Measurements from ENCODE around the gene MAPK14. TPM values are rescaled to one million over a fixed set of nuclear protein-coding genes. Genes with fewer than 3 reads are reported as not detected.

Gene MAPK14
- total and polyA plus RNA-seq, 9 of the 15 experiments (the other 6 are each of a cell fraction or from before 2014, with no cell fraction given), result 8.8 to 62.7 (median 35.5) TPM

- TF ChIP-seq RBM22 (IDR thresholded peaks at IDR 0.05; ENCODE audit: low read depth, low read length, poor library complexity, severe bottlenecking) (no peak), MCM2 (IDR thresholded peaks at IDR 0.05; ENCODE audit: low read depth) (no peak), POLR2G (IDR thresholded peaks at IDR 0.05; ENCODE audit: low read depth, low read length) (peak; percentile 51), DIDO1 (tag; IDR thresholded peaks at IDR 0.05; ENCODE audit: low read depth) (no peak), ATF7 (IDR thresholded peaks at IDR 0.05) (peak; percentile 61; the same call in 1 of the 2 replicates), CC2D1A (IDR thresholded peaks at IDR 0.05) (no peak), CHD7 (IDR thresholded peaks at IDR 0.05; ENCODE audit: low read depth, low read length) (no peak), BRF2 (IDR thresholded peaks at IDR 0.05; ENCODE audit: borderline replicate concordance, insufficient read depth, insufficient read length) (no peak), KLF13 (tag; IDR thresholded peaks at IDR 0.05; ENCODE audit: borderline replicate concordance, low read depth) (no peak), NCOA1 (IDR thresholded peaks at IDR 0.05; ENCODE audit: low read depth) (peak; percentile 28; the same call in 1 of the 2 replicates), NKRF (IDR thresholded peaks at IDR 0.05; ENCODE audit: borderline replicate concordance) (no peak)
These were observed 99.9 kb downstream of the MAPK14 start (continued) for GRCh38 chr6:36127462-36128016.
